Measurements from ENCODE around the gene FLNA.

DNA sequence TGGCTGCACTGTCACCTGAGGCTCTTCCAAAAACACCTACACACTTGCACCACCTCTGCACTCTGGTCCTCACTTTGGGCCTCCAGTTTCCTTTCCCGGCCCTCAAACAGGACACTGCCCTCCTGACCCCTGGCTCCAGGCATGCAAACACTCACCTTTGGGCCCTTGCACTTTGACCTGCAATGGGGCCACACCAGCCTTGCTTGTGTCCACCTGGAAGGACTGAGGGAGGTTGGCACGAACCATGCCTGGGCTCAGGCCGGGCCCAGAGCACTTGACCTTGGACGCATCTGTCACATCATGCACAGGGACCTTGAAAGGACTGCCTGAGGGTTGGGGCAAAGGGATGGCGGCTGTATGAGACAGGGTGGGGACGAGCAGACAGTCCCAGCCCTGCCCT lies 15.6 kb downstream of the FLNA start:
- TF ChIP-seq, protein P1, sequence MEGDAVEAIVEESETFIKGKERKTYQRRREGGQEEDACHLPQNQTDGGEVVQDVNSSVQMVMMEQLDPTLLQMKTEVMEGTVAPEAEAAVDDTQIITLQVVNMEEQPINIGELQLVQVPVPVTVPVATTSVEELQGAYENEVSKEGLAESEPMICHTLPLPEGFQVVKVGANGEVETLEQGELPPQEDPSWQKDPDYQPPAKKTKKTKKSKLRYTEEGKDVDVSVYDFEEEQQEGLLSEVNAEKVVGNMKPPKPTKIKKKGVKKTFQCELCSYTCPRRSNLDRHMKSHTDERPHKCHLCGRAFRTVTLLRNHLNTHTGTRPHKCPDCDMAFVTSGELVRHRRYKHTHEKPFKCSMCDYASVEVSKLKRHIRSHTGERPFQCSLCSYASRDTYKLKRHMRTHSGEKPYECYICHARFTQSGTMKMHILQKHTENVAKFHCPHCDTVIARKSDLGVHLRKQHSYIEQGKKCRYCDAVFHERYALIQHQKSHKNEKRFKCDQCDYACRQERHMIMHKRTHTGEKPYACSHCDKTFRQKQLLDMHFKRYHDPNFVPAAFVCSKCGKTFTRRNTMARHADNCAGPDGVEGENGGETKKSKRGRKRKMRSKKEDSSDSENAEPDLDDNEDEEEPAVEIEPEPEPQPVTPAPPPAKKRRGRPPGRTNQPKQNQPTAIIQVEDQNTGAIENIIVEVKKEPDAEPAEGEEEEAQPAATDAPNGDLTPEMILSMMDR (IDR thresholded peaks at IDR 0.05; ENCODE audit: insufficient read depth, low read length): no peak
- no peak for TF ChIP-seq REST (IDR thresholded peaks at IDR 0.05; ENCODE audit: insufficient replicate concordance, low read depth)

All from HL-60 (cell line).